HCT116 (cell line): ENCODE data around the gene CYP11A1. TPM values are rescaled to one million over a fixed set of nuclear protein-coding genes. Genes with fewer than 3 reads are reported as not detected.

ENCODE experiments used
- ATAC-seq: fragments of 200-7000 bp; cut with Tn5 transposase; 2 replicates; pipeline ENCODE4 v1.9.1; 2020; ENCODE audit warnings: mild to moderate bottlenecking, moderate library complexity
- BruUV-seq: library from RNA; stranded (reverse); fragments of 400-500 nt; replicated peaks from 2 replicates; lab custom pipeline; 2021; lab: Mats Ljungman, UMichigan
- CTCF ChIA-PET: fragments of 300-600 bp; sonication (Branson Sonifier 250); formaldehyde crosslinking; loops from one replicate; lab custom pipeline; 2021; ENCODE audit warnings: antibody characterized with exemption; lab: Charles Lee
- POLR2A ChIA-PET: fragments of 300-600, 350-600 bp; sonication (Branson Sonifier 250); formaldehyde crosslinking; loops from one replicate; lab custom pipeline; 2021; ENCODE audit warnings: antibody characterized with exemption; lab: Charles Lee
- RAD21 ChIA-PET, 2 experiments: fragments of 300-600 bp; sonication (Branson Sonifier 250); formaldehyde crosslinking; loops; one replicate each; lab custom pipeline; 2023; ENCODE audit warnings: low total read pairs in 2 of 2; ENCODE audit not compliant: uncharacterized antibody in 2 of 2, unreplicated experiment in 2 of 2, low non-redundant PET in 1 of 2; lab: Charles Lee
- DNase-seq: peaks from one replicate; pipeline ENCODE4 v3.0.0-alpha.2; 2010; ENCODE audit warnings: low read depth, low spot score
- H2AFZ ChIP-seq: fragments of 200-600 bp; shearing (Covaris generic), sonication (generic); 2 replicates; pipeline ENCODE4 v1.6.1; 2017; ENCODE audit warnings: low read depth, mixed run types, mixed read lengths, antibody characterized with exemption, low read length; ENCODE audit not compliant: poor library complexity, severe bottlenecking
- H3K27ac ChIP-seq: 2 replicates; pipeline ENCODE4 v1.5.1; 2012; ENCODE audit warnings: low read depth, low read length
- H3K27me3 ChIP-seq: fragments of 200-600 bp; sonication (generic); 2 replicates; pipeline ENCODE4 v1.6.1; 2016; ENCODE audit warnings: mixed run types, low read length, mixed read lengths; ENCODE audit not compliant: insufficient read depth
- H3K36me3 ChIP-seq, 2 experiments: fragments of 200-500 bp in 1 of 2; fragments of 200-600 bp in 1 of 2; sonication (Bioruptor generic) in 1 of 2; sonication (generic) in 1 of 2; 2 replicates each; pipeline versions ENCODE4 v1.5.1 to v1.6.1; 2014 to 2016; ENCODE audit warnings: low read length in 2 of 2, inconsistent platforms in 1 of 2, mixed read lengths in 1 of 2, mixed run types in 1 of 2; ENCODE audit not compliant: insufficient read depth in 2 of 2, control insufficient read depth in 1 of 2
- H3K4me1 ChIP-seq, 2 experiments: fragments of 200-600 bp in 1 of 2; sonication (generic) in 1 of 2; 2 replicates each; pipeline versions ENCODE4 v1.5.1 to v1.6.1; 2012 to 2017; ENCODE audit warnings: low read length in 2 of 2, inconsistent platforms in 1 of 2, mild to moderate bottlenecking in 1 of 2, mixed read lengths in 1 of 2, mixed run types in 1 of 2, moderate library complexity in 1 of 2; ENCODE audit not compliant: insufficient read depth in 2 of 2, control insufficient read depth in 1 of 2
- H3K4me2 ChIP-seq: fragments of 200-600 bp; sonication (generic); 2 replicates; pipeline ENCODE4 v1.6.1; 2017; ENCODE audit warnings: mixed run types, low read length, mixed read lengths
- H3K4me3 ChIP-seq, 2 experiments: fragments of 200-600 bp in 1 of 2; sonication (generic) in 1 of 2; replicated peaks in 1 of 2; 2 replicates each; pipeline ENCODE4 v1.5.1; 2011 to 2016; ENCODE audit warnings: low read length in 2 of 2, control low read depth in 1 of 2, low read depth in 1 of 2, mild to moderate bottlenecking in 1 of 2, mixed read lengths in 1 of 2, mixed run types in 1 of 2
- H3K79me2 ChIP-seq: fragments of 200-600 bp; sonication (generic); 2 replicates; pipeline ENCODE4 v1.6.1; 2017; ENCODE audit warnings: mild to moderate bottlenecking, mixed run types, low read length, moderate library complexity, mixed read lengths; ENCODE audit not compliant: insufficient read depth
- H3K9ac ChIP-seq: fragments of 200-600 bp; sonication (generic); 2 replicates; pipeline ENCODE4 v1.6.1; 2016; ENCODE audit warnings: low read length, mixed read lengths
- H3K9me2 ChIP-seq: fragments of 200-600 bp; sonication (generic), shearing (Covaris generic); 2 replicates; pipeline ENCODE4 v1.6.1; 2017; ENCODE audit warnings: mixed run types, mild to moderate bottlenecking, moderate library complexity; ENCODE audit not compliant: insufficient read depth
- H3K9me3 ChIP-seq, 2 experiments: fragments of 200-500 bp in 1 of 2; fragments of 200-600 bp in 1 of 2; sonication (Bioruptor generic) in 1 of 2; sonication (generic) in 1 of 2; 2 replicates each; pipeline ENCODE4 v1.6.1; 2014 to 2017; ENCODE audit warnings: low read length in 2 of 2, mixed read lengths in 2 of 2, inconsistent platforms in 1 of 2, low read depth in 1 of 2, mild to moderate bottlenecking in 1 of 2, mixed run types in 1 of 2, moderate library complexity in 1 of 2; ENCODE audit not compliant: control insufficient read depth in 1 of 2, insufficient read depth in 1 of 2
- H4K20me1 ChIP-seq: fragments of 200-600 bp; sonication (generic), shearing (Covaris generic); 2 replicates; pipeline ENCODE4 v1.6.1; 2017; ENCODE audit warnings: mixed run types, mild to moderate bottlenecking, moderate library complexity; ENCODE audit not compliant: insufficient read depth
- CEBPB ChIP-seq: IDR thresholded peaks from 2 replicates; pipeline ENCODE4 v1.6.1; 2012; ENCODE audit warnings: low read depth
- EGR1 ChIP-seq: IDR thresholded peaks from 2 replicates; pipeline ENCODE4 v1.6.1; 2012; ENCODE audit warnings: low read depth
- EZH2phosphoT487 ChIP-seq: fragments of 200-600 bp; IDR thresholded peaks from 2 replicates; pipeline ENCODE4 v1.6.1; 2018; ENCODE audit warnings: antibody characterized with exemption, borderline replicate concordance
- FOSL1 ChIP-seq: IDR thresholded peaks from 2 replicates; pipeline ENCODE4 v1.6.1; 2012; ENCODE audit warnings: low read depth
- JUND ChIP-seq: IDR thresholded peaks from 2 replicates; pipeline ENCODE4 v1.6.1; 2012
- POLR2A ChIP-seq: IDR thresholded peaks from 2 replicates; pipeline ENCODE4 v1.7.0; 2011; ENCODE audit warnings: borderline replicate concordance; ENCODE audit not compliant: insufficient read depth, insufficient read length; ENCODE audit errors: extremely low read depth
- RAD21 ChIP-seq: IDR thresholded peaks from 2 replicates; pipeline ENCODE4 v1.6.1; 2012; ENCODE audit warnings: low read depth, mild to moderate bottlenecking
- SIN3A ChIP-seq: IDR thresholded peaks from 2 replicates; pipeline ENCODE4 v1.6.1; 2012; ENCODE audit warnings: low read depth
- SP1 ChIP-seq: IDR thresholded peaks from 2 replicates; pipeline ENCODE4 v1.6.1; 2012; ENCODE audit warnings: low read depth
- SRF ChIP-seq: IDR thresholded peaks from 2 replicates; pipeline ENCODE4 v1.6.1; 2012; ENCODE audit warnings: low read depth
- TCF7L2 ChIP-seq: IDR thresholded peaks from 2 replicates; pipeline ENCODE4 v1.7.0; 2011; ENCODE audit warnings: borderline replicate concordance, inconsistent platforms; ENCODE audit not compliant: insufficient read depth, insufficient read length; ENCODE audit errors: extremely low read depth
- ZBTB33 ChIP-seq: IDR thresholded peaks from 2 replicates; pipeline ENCODE4 v1.6.1; 2011; ENCODE audit warnings: mild to moderate bottlenecking, low read length, moderate library complexity; ENCODE audit not compliant: insufficient replicate concordance; ENCODE audit errors: extremely low read depth
- ZFX ChIP-seq: fragments of 450-650 bp; IDR thresholded peaks from 2 replicates; pipeline ENCODE4 v1.6.1; 2017
- ZNF274 ChIP-seq: fragments of 200-500 bp; sonication (Bioruptor generic); IDR thresholded peaks from 2 replicates; pipeline ENCODE4 v1.6.1; 2014; ENCODE audit warnings: mild to moderate bottlenecking, low read depth, low read length, inconsistent platforms
- intact Hi-C: fragments of 100-400 bp; cut with micrococcal nuclease; formaldehyde crosslinking; loops from 2 replicates; pipeline ENCODE4 v1.10.0; 2022
- total RNA-seq: library from RNA; stranded (reverse); gene quantifications from one replicate; pipeline ENCODE4 v1.2.1, GENCODE V29; 2021; ENCODE audit not compliant: unreplicated experiment
- TF ChIP-seq, protein P1 (sequence below): IDR thresholded peaks from 2 replicates; pipeline ENCODE4 v1.6.1; 2012
- TF ChIP-seq, protein P2 (sequence below), 3 experiments: fragments of 200-600 bp in 1 of 3; sonication (generic) in 1 of 3; IDR thresholded peaks in 2 of 3; conservative IDR thresholded peaks in 1 of 3; 2 replicates each; pipeline ENCODE4 v1.5.1; 2012 to 2017; ENCODE audit warnings: low read depth in 2 of 3, low read length in 2 of 3, antibody characterized with exemption in 1 of 3, borderline replicate concordance in 1 of 3, control low read depth in 1 of 3, mild to moderate bottlenecking in 1 of 3, mixed read lengths in 1 of 3, mixed run types in 1 of 3, moderate library complexity in 1 of 3; ENCODE audit not compliant: insufficient read depth in 1 of 3
- TF ChIP-seq, protein P3 (sequence below): IDR thresholded peaks from 2 replicates; pipeline ENCODE4 v1.6.1; 2012

Gene CYP11A1
- total RNA-seq, 1 experiment from 2014 or later, result 0.57 TPM

DNA sequence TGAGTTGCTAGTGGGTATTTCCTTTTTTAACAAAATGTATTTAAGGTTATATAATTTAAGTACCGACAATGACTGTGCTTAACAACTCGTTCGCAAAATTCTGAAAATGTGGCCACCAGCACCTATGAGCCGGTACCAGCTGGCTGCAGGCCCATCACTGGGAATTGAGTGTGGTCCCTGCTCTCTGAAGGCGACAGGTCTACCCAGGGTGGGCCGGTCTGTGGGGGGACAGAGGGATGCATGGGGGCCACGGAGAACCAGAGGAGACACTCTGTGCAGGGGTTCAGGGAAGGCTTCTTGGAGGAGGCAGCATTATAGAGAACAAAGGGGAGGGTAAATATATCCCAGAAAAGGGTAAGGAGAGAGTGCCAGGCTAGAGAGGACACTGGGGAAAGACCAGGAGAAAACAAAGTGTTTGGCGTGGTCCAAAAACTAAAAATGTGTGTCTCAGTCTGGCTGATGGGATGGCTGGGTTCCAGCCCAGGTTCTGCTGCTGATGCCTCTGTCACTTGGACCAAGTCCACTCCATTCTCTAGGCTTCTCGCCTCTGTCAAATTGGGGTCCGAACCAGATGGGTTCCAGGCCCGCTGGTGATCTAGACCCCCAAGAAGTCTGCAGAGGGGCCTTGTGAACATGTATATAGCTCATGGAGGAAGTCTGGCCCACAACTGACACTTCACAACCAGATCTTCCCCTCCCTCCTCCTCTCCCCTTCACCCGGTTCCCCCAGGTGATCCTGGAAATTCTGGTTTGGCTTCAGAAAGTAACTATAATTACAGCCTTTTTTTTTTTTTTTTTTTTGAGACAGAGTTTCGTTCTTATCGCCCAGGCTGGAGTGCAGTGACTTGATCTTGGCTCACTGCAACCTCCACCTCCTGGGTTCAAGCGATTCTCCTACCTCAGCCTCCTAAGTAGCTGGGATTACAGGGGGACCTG is 10.7 kb upstream of the CYP11A1 start:
- CTCF ChIA-PET, result interaction anchor here (1.3 to 6.3 kb wide), 2 partner anchors 62 to 243 kb away, joined by 4 to 83 read pairs; no protein-coding TSS in a partner anchor
- Histone ChIP-seq H3K9ac (no peak overlapping the region), H3K4me2 (no peak overlapping the region), H3K4me1 (peaks cover 13 to 51% of the 10 kb centered on the region in 2 experiments), H3K9me2 (no peaks in the 10 kb centered on the region), H3K27me3 (no peaks in the 10 kb centered on the region), H3K9me3 (no peaks in the 10 kb centered on the region), H2AFZ (no peak overlapping the region), H3K27ac (no peak overlapping the region), H3K79me2 (no peaks in the 10 kb centered on the region), H4K20me1 (no peaks in the 10 kb centered on the region), H3K36me3 (no peaks in the 10 kb centered on the region), H3K4me3 (no peak overlapping the region)
- no peak for DNase-seq
- POLR2A ChIA-PET, result no interaction called here
- intact Hi-C loops, result loop anchor here (10.0 kb wide), 1 partner anchor 607 kb away; no protein-coding TSS in a partner anchor
- BruUV-seq, result no TSS peak
- no peak for ATAC-seq
- RAD21 ChIA-PET, result no interaction called here
- no peak for TF ChIP-seq EGR1
- no peak for TF ChIP-seq EZH2phosphoT487
- no peak for TF ChIP-seq TCF7L2
- TF ChIP-seq, protein P1, sequence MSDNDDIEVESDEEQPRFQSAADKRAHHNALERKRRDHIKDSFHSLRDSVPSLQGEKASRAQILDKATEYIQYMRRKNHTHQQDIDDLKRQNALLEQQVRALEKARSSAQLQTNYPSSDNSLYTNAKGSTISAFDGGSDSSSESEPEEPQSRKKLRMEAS, result no peak
- TF ChIP-seq, protein P2, sequence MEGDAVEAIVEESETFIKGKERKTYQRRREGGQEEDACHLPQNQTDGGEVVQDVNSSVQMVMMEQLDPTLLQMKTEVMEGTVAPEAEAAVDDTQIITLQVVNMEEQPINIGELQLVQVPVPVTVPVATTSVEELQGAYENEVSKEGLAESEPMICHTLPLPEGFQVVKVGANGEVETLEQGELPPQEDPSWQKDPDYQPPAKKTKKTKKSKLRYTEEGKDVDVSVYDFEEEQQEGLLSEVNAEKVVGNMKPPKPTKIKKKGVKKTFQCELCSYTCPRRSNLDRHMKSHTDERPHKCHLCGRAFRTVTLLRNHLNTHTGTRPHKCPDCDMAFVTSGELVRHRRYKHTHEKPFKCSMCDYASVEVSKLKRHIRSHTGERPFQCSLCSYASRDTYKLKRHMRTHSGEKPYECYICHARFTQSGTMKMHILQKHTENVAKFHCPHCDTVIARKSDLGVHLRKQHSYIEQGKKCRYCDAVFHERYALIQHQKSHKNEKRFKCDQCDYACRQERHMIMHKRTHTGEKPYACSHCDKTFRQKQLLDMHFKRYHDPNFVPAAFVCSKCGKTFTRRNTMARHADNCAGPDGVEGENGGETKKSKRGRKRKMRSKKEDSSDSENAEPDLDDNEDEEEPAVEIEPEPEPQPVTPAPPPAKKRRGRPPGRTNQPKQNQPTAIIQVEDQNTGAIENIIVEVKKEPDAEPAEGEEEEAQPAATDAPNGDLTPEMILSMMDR (IDR thresholded peaks at IDR 0.05 in 2 of 3, conservative IDR thresholded peaks at IDR 0.05 in 1 of 3; ENCODE audit: borderline replicate concordance in 1 of 3, insufficient read depth in 1 of 3, low read depth in 2 of 3, low read length in 2 of 3), result no peak
- TF ChIP-seq SP1, result no peak
- TF ChIP-seq SIN3A, result no peak
- no peak for TF ChIP-seq JUND
- no peak for TF ChIP-seq SRF
- TF ChIP-seq POLR2A, result no peak
- TF ChIP-seq ZBTB33, result no peak
- no peak for TF ChIP-seq ZFX
- TF ChIP-seq RAD21, result no peak
- TF ChIP-seq, protein P3, sequence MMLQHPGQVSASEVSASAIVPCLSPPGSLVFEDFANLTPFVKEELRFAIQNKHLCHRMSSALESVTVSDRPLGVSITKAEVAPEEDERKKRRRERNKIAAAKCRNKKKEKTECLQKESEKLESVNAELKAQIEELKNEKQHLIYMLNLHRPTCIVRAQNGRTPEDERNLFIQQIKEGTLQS, result no peak
- no peak for TF ChIP-seq CEBPB
- TF ChIP-seq FOSL1, result no peak
- no peak for TF ChIP-seq ZNF274
